GM12878 (cell line): Measurements from ENCODE around the gene YBX1. TPM values are rescaled to one million over a fixed set of nuclear protein-coding genes. Genes with fewer than 3 reads are reported as not detected.
"Not testable (repeated sequence)": the region's sequence is repeated elsewhere in the genome, so short reads cannot be mapped to it uniquely, and the experiment has no call there.

Experiments used
- ATAC-seq: fragments of 200-7000 bp; cut with Tn5 transposase; 3 replicates; pipeline ENCODE4 v1.9.1; 2020; ENCODE audit warnings: mild to moderate bottlenecking, moderate library complexity
- BruUV-seq: library from RNA; stranded (reverse); fragments of 400-500 nt; replicated peaks from 2 replicates; lab custom pipeline; 2021; lab: Mats Ljungman, UMichigan
- CTCF ChIA-PET: fragments of 300-600 bp; sonication (Branson Sonifier 250); formaldehyde crosslinking; extraction: SDS; loops from one replicate; lab custom pipeline; 2021; ENCODE audit warnings: inconsistent platforms; lab: Yijun Ruan, JAX
- POLR2A ChIA-PET: fragments of 350-600 bp; formaldehyde crosslinking; extraction: SDS; loops from one replicate; lab custom pipeline; 2021; ENCODE audit warnings: inconsistent platforms; lab: Charles Lee
- RAD21 ChIA-PET: fragments of 300-600 bp; sonication (Branson Sonifier 250); formaldehyde crosslinking; loops from one replicate; lab custom pipeline; 2023; ENCODE audit warnings: antibody characterized with exemption; ENCODE audit not compliant: unreplicated experiment; lab: Charles Lee
- SMC1A ChIA-PET: fragments of 300-600 bp; sonication (Branson Sonifier 250); formaldehyde crosslinking; loops from one replicate; lab custom pipeline; 2023; ENCODE audit not compliant: unreplicated experiment, uncharacterized antibody; lab: Charles Lee
- DNase-seq: peaks from one replicate; pipeline ENCODE4 v3.0.0-alpha.2; 2011; ENCODE audit warnings: low read depth, low spot score
- FAIRE-seq: peaks from 3 replicates; lab custom pipeline; 2011; peaks lifted over from hg19 to GRCh38; lab: Jason Lieb, UNC
- H2AFZ ChIP-seq: 2 replicates; pipeline ENCODE4 v1.6.0; 2011; ENCODE audit warnings: low read depth, low read length, control low read depth; ENCODE audit not compliant: control insufficient read depth
- H3K27ac ChIP-seq: 2 replicates; pipeline ENCODE4 v1.5.1; 2011; ENCODE audit warnings: control low read depth; ENCODE audit not compliant: control insufficient read depth, insufficient read depth
- H3K27me3 ChIP-seq, 2 experiments: replicated peaks in 1 of 2; 2 replicates each; pipeline versions ENCODE4 v1.6.0 to v1.6.1; 2011; ENCODE audit warnings: low read length in 1 of 2; ENCODE audit not compliant: control insufficient read depth in 2 of 2, insufficient read depth in 2 of 2
- H3K36me3 ChIP-seq, 2 experiments: 2 replicates each; pipeline ENCODE4 v1.5.1; 2011; ENCODE audit warnings: low read length in 1 of 2; ENCODE audit not compliant: control insufficient read depth in 2 of 2, insufficient read depth in 2 of 2
- H3K4me1 ChIP-seq: 2 replicates; pipeline ENCODE4 v1.6.1; 2011; ENCODE audit warnings: mild to moderate bottlenecking, low read length, moderate library complexity, mixed read lengths; ENCODE audit not compliant: control insufficient read depth, insufficient read depth
- H3K4me2 ChIP-seq: 2 replicates; pipeline ENCODE4 v1.6.0; 2011; ENCODE audit warnings: control low read depth; ENCODE audit not compliant: control insufficient read depth, insufficient read depth
- H3K4me3 ChIP-seq: fragments of 200-600 bp; sonication (generic); 2 replicates; pipeline ENCODE4 v1.5.1; 2016
- H3K79me2 ChIP-seq: 2 replicates; pipeline ENCODE4 v1.6.0; 2011; ENCODE audit warnings: low read length; ENCODE audit not compliant: control insufficient read depth, insufficient read depth
- H3K9ac ChIP-seq: 2 replicates; pipeline ENCODE4 v1.8.0; 2011; ENCODE audit warnings: low read length, control low read depth, mixed read lengths; ENCODE audit not compliant: control insufficient read depth, insufficient read depth
- H3K9me3 ChIP-seq: replicated peaks from 3 replicates; pipeline ENCODE4 v1.5.1; 2011; ENCODE audit warnings: mild to moderate bottlenecking, low read length; ENCODE audit not compliant: control insufficient read depth, insufficient read depth
- H4K20me1 ChIP-seq: 2 replicates; pipeline ENCODE4 v1.6.0; 2011; ENCODE audit not compliant: control insufficient read depth, insufficient read depth
- CBX3 ChIP-seq: fragments of 200-600 bp; sonication (generic); IDR thresholded peaks from 2 replicates; pipeline ENCODE4 v1.6.1; 2016; ENCODE audit warnings: low read depth, borderline replicate concordance
- CREM ChIP-seq: IDR thresholded peaks from 2 replicates; pipeline ENCODE4 v1.6.1; 2014; ENCODE audit warnings: antibody characterized with exemption, low read depth
- JUNB ChIP-seq: IDR thresholded peaks from 2 replicates; pipeline ENCODE4 v1.6.1; 2016; ENCODE audit warnings: antibody characterized with exemption, mild to moderate bottlenecking
- NFXL1 ChIP-seq: fragments of 450-650 bp; IDR thresholded peaks from 2 replicates; pipeline ENCODE4 v1.6.1; 2017; ENCODE audit warnings: antibody characterized with exemption, mild to moderate bottlenecking, borderline replicate concordance
- POLR2A ChIP-seq: IDR thresholded peaks from 2 replicates; pipeline ENCODE4 v1.6.1; 2011; ENCODE audit warnings: low read depth, mild to moderate bottlenecking, low read length
- POLR2AphosphoS5 ChIP-seq: IDR thresholded peaks from 2 replicates; pipeline ENCODE4 v1.6.1; 2011; ENCODE audit warnings: mild to moderate bottlenecking, low read length, inconsistent platforms
- POU2F2 ChIP-seq: IDR thresholded peaks from 3 replicates; pipeline ENCODE4 v1.6.1; 2011; ENCODE audit warnings: low read depth, mild to moderate bottlenecking, low read length, borderline replicate concordance
- ZBED1 ChIP-seq: IDR thresholded peaks from 2 replicates; pipeline ENCODE4 v1.6.1; 2016; ENCODE audit warnings: borderline replicate concordance
- WGBS: methylation state at CpG from one replicate; pipeline ENCODE4 v1.1.6; 2016; ENCODE audit warnings: low lambda C conversion rate; ENCODE audit not compliant: insufficient replicate concordance, insufficient coverage; ENCODE audit errors: missing lambda C conversion rate; 5-methylcytosine and 5-hydroxymethylcytosine counted together
- in situ Hi-C: fragments of 300-500 bp; cut with MboI; formaldehyde crosslinking; loops from 9 replicates; pipeline ENCODE4 v1.14.3; 2018; ENCODE audit warnings: mixed read lengths
- intact Hi-C: fragments of 100-400 bp; cut with micrococcal nuclease; formaldehyde crosslinking; loops from one replicate; pipeline ENCODE4 v1.14.2; 2022; ENCODE audit not compliant: unreplicated experiment
- polyA plus RNA-seq, 11 experiments: library from polyadenylated mRNA; depleted of rRNA in 4 of 11; unstranded in 6 of 11; stranded (reverse) in 5 of 11; fragments of >200 nt; fragmentation: Nextera tagmentation in 4 of 11; fragmentation: Illumina TruSeq in 1 of 11; extraction: Ambion mirVana in 4 of 11; extraction: Trizol in 1 of 11; gene quantifications; 1 replicate in 1 of 11; 2 replicates in 10 of 11; pipeline versions ENCODE4 v1.2.1 to v1.2.3, GENCODE V29; 2011 to 2016; ENCODE audit warnings: inconsistent platforms in 2 of 11, missing spikeins in 2 of 11, low read depth in 1 of 11
- total RNA-seq, 4 experiments: library from RNA; depleted of rRNA in 3 of 4; stranded (reverse); fragments of >200 nt in 3 of 4; fragmentation: Illumina TruSeq in 1 of 4; extraction: Trizol in 1 of 4; gene quantifications; 2 replicates each; pipeline versions ENCODE4 v1.2.1 to v1.2.3, GENCODE V29; 2013 to 2021

Gene YBX1
- total and polyA plus RNA-seq, 10 of the 15 experiments (the other 5 are each of a cell fraction or from before 2014, with no cell fraction given): 355 to 1,353 (median 858) TPM

DNA sequence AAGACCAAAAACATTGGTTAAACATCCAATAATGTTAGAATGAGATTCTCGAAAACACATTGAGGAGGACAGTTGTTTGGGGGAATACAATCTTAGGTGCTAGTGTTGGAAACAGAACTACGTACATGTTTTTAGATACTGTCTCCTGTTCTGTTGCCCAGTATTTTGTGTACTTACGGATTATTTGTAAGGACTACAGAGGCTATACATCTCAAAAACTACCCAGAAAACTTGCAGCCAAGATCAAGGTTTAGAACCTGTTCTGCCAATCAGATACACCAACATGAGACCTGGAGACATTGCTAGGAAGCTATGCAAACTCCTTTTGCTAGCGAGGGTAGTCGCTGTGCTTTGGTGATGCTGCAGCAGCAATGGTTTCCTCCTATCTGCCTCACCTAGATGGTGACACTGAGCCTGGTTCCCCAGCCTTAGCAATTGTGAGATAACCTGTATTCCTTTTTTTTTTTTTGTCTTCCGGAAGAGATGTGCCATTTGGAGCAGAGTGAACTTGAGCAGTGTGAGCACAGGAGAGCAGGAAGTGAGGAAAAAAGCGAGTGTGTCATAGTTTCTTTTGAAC, 21.8 kb downstream of the YBX1 start:
- no peak overlapping the region for H3K27ac ChIP-seq
- intact Hi-C loops: no loop called here
- DNase-seq: no peak
- BruUV-seq: no TSS peak
- no peak for TF ChIP-seq NFXL1
- no peak for TF ChIP-seq POU2F2
- no peak for TF ChIP-seq CREM
- peak; percentile 34; the same call in 1 of the 2 replicates for TF ChIP-seq POLR2AphosphoS5
- TF ChIP-seq JUNB: no peak
- no peak for TF ChIP-seq ZBED1
- no peak for TF ChIP-seq CBX3
- TF ChIP-seq POLR2A: peak; percentile 61
- TF ChIP-seq, all 136 proteins: peak for 2
- in situ Hi-C loops: no loop called here
- H2AFZ ChIP-seq: no peak overlapping the region
- ATAC-seq (peak; percentile 14; the same call in 2 of the 3 replicates), FAIRE-seq (peak; percentile 13)
- H3K4me3 ChIP-seq: no peak overlapping the region
- RAD21 ChIA-PET: no interaction called here
- 100% methylated on average over 7 of the region's 7 CpGs for WGBS
- H3K9me3 ChIP-seq: no peaks in the 10 kb centered on the region
- no peaks in the 10 kb centered on the region for H3K27me3 ChIP-seq
- peaks cover 12 to 25% of the 10 kb centered on the region in 2 experiments for H3K36me3 ChIP-seq
- CTCF ChIA-PET: no interaction called here
- H3K9ac ChIP-seq: no peak overlapping the region
- H3K4me2 ChIP-seq: no peak overlapping the region
- SMC1A ChIA-PET: no interaction called here
- POLR2A ChIA-PET: no interaction called here
- no peaks in the 10 kb centered on the region; the same call in 1 of the 2 replicates for H3K79me2 ChIP-seq
- no peaks in the 10 kb centered on the region for H3K4me1 ChIP-seq
- H4K20me1 ChIP-seq: no peaks in the 10 kb centered on the region

DNA sequence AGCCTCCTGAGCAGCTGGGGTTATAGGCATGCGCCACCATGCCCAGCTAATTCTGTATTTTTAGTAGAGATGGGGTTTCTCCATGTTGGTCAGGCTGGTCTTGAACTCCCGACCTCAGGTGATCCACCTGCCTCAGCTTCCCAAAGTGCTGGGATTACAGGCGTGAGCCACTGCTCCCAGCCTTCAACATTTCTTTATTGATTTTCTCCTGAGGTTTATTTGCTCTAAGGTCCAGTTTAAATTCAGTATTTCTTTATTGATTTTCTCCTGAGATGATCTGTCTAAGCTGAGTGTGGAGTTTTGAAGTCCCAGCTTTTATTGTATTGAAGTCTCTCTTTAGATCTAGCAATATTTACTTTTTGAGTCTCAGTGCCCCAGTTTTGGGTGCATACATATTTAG, 30.6 kb downstream of the YBX1 start:
- CTCF ChIA-PET, H3K27ac ChIP-seq, in situ Hi-C loops, H3K9me3 ChIP-seq, BruUV-seq, H3K36me3 ChIP-seq, DNase-seq, H3K4me2 ChIP-seq, H3K9ac ChIP-seq, SMC1A ChIA-PET, H3K4me3 ChIP-seq, H3K4me1 ChIP-seq, H3K27me3 ChIP-seq, ATAC-seq, H4K20me1 ChIP-seq, RAD21 ChIA-PET, intact Hi-C loops, FAIRE-seq, H3K79me2 ChIP-seq, H2AFZ ChIP-seq, POLR2A ChIA-PET: not testable (repeated sequence)
- WGBS: 96% methylated on average over 3 of the region's 3 CpGs
